Loucy (cell line): ENCODE results near the gene PRPF38A.
A peak's percentile ranks its signal among the peaks of the same experiment; 100 is the strongest.

ENCODE experiments used
- H2AFZ ChIP-seq: fragments of 200-600 bp; sonication (generic); 2 replicates; pipeline ENCODE4 v1.6.0; 2016; ENCODE audit warnings: antibody characterized with exemption, mild to moderate bottlenecking, low read length, moderate library complexity
- H3F3A ChIP-seq: fragments of 200-600 bp; 2 replicates; pipeline ENCODE4 v1.6.0; 2016; ENCODE audit warnings: antibody characterized with exemption, low read depth, mild to moderate bottlenecking
- H3K27me3 ChIP-seq: fragments of 200-600 bp; sonication (generic); 2 replicates; pipeline ENCODE4 v1.6.1; 2014; ENCODE audit warnings: low read length, mild to moderate bottlenecking; ENCODE audit not compliant: insufficient read depth, poor library complexity, severe bottlenecking
- H3K36me3 ChIP-seq: fragments of 200-600 bp; sonication (generic); 2 replicates; pipeline ENCODE4 v1.6.1; 2016; ENCODE audit warnings: low read length; ENCODE audit not compliant: insufficient read depth
- H3K4me1 ChIP-seq: fragments of 200-600 bp; sonication (generic); 2 replicates; pipeline ENCODE4 v1.5.1; 2014; ENCODE audit warnings: low read length, mild to moderate bottlenecking; ENCODE audit not compliant: insufficient read depth, poor library complexity, severe bottlenecking
- H3K4me2 ChIP-seq: fragments of 200-600 bp; sonication (generic); 2 replicates; pipeline ENCODE4 v1.6.0; 2014; ENCODE audit warnings: antibody characterized with exemption, low read length, low read depth, mild to moderate bottlenecking; ENCODE audit not compliant: poor library complexity, severe bottlenecking
- H3K4me3 ChIP-seq: fragments of 200-600 bp; sonication (generic); 2 replicates; pipeline ENCODE4 v1.5.1; 2014; ENCODE audit warnings: low read length, mild to moderate bottlenecking, mixed read lengths; ENCODE audit not compliant: poor library complexity, severe bottlenecking
- H3K79me2 ChIP-seq: fragments of 200-600 bp; sonication (generic); 2 replicates; pipeline ENCODE4 v1.6.1; 2014; ENCODE audit warnings: low read length; ENCODE audit not compliant: insufficient read depth
- H3K9ac ChIP-seq: fragments of 200-600 bp; sonication (generic); 2 replicates; pipeline ENCODE4 v1.6.0; 2014; ENCODE audit warnings: mild to moderate bottlenecking, low read depth, low read length, moderate library complexity; ENCODE audit not compliant: poor library complexity, severe bottlenecking
- H3K9me2 ChIP-seq: fragments of 200-600 bp; sonication (generic); replicated peaks from 2 replicates; pipeline ENCODE4 v1.6.1; 2016; ENCODE audit warnings: low read depth, low read length, mixed read lengths
- H3K9me3 ChIP-seq: fragments of 200-600 bp; sonication (generic); 2 replicates; pipeline ENCODE4 v1.6.1; 2014; ENCODE audit warnings: mild to moderate bottlenecking, antibody characterized with exemption, low read length, low read depth; ENCODE audit not compliant: insufficient read depth
- H4K20me1 ChIP-seq: fragments of 200-600 bp; sonication (generic); 2 replicates; pipeline ENCODE4 v1.6.0; 2014; ENCODE audit warnings: antibody characterized with exemption, low read length, mild to moderate bottlenecking; ENCODE audit not compliant: insufficient read depth, poor library complexity, severe bottlenecking
- CTCF ChIP-seq: fragments of 200-600 bp; sonication (generic); conservative IDR thresholded peaks from 2 replicates; pipeline ENCODE4 v1.5.1; 2014; ENCODE audit warnings: mild to moderate bottlenecking, antibody characterized with exemption, low read length
- EZH2phosphoT487 ChIP-seq: fragments of 200-600 bp; IDR thresholded peaks from 2 replicates; pipeline ENCODE4 v1.6.1; 2018; ENCODE audit warnings: antibody characterized with exemption, mild to moderate bottlenecking, moderate library complexity, borderline replicate concordance

Gene PRPF38A

GRCh38 chr1:52420713-52421112 is 16.3 kb downstream of the PRPF38A start:
- H2AFZ ChIP-seq, result no peak overlapping the region
- no peak for TF ChIP-seq CTCF
- TF ChIP-seq EZH2phosphoT487, result no peak
- H3K9ac ChIP-seq, result no peak overlapping the region
- no peaks in the 10 kb centered on the region for H3K27me3 ChIP-seq
- peaks cover 36% of the 10 kb centered on the region for H3K36me3 ChIP-seq
- H3K4me1 ChIP-seq, result peaks cover 74% of the 10 kb centered on the region
- peaks cover 15% of the 10 kb centered on the region for H3K79me2 ChIP-seq
- H3K4me3 ChIP-seq, result no peak overlapping the region
- H3K9me3 ChIP-seq, result no peaks in the 10 kb centered on the region
- H3K4me2 ChIP-seq, result peak overlapping the region; percentile 40
- peaks cover 30% of the 10 kb centered on the region for H3F3A ChIP-seq
- no peaks in the 10 kb centered on the region for H3K9me2 ChIP-seq
- no peaks in the 10 kb centered on the region for H4K20me1 ChIP-seq

DNA sequence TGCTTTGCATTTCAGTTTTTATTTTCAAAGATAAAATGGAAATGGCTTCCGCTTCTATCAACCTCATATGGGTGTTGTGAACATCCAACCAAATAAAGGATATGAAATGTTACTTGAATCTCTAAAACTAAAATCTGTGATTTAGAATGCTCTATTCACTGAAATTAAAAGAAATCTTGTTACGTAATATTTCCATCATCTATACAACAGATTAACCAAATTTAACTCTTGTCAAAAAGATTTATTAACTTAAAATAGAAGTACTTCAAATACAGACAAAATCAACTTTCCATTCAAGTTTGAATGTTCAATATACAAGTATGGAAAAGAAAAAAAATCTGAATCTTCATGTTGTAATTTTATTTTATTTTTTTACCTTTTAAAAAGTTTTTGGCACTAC is 18.7 kb downstream of the PRPF38A start:
- peaks cover 30% of the 10 kb centered on the region for H3F3A ChIP-seq
- TF ChIP-seq CTCF (no peak), EZH2phosphoT487 (no peak)

DNA sequence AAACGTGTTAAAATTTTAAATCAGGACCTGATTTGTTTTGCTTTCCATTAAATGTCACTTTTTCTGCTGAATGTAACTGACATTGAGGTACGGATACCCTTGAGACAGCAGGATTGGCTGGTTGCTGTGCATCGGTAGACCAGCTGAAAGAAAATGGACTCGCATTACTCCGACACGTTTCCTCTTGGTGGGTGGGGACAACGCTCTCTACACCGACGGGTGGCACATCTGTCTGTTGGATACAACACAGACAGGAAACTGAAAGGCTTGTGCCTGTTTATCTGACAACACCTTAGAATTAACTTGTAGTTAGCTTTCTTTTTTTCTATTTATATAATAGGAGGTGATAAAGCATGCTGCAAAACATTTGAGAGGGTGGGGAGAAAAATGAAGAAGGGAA is 19.4 kb downstream of the PRPF38A start:
- Histone ChIP-seq H3K9ac (peak overlapping the region; percentile 76), H3K4me2 (peak overlapping the region; percentile 88), H3K79me2 (peaks cover 11% of the 10 kb centered on the region), H3K4me3 (peak overlapping the region; percentile 68), H3K9me3 (no peaks in the 10 kb centered on the region), H3K36me3 (peaks cover 13% of the 10 kb centered on the region; the same call in 1 of the 2 replicates), H3F3A (peaks cover 26% of the 10 kb centered on the region), H3K4me1 (peaks cover 70% of the 10 kb centered on the region), H3K9me2 (no peaks in the 10 kb centered on the region), H4K20me1 (no peaks in the 10 kb centered on the region), H3K27me3 (no peaks in the 10 kb centered on the region), H2AFZ (no peak overlapping the region)
- TF ChIP-seq EZH2phosphoT487, result no peak
- no peak for TF ChIP-seq CTCF

More for the DNA sequence above, 18.7 kb downstream of the PRPF38A start:
- peak overlapping the region; percentile 76 for H3K9ac ChIP-seq
- H3K36me3 ChIP-seq, result peaks cover 20% of the 10 kb centered on the region
- H3K27me3 ChIP-seq, result no peaks in the 10 kb centered on the region
- peak overlapping the region; percentile 68 for H3K4me3 ChIP-seq
- peaks cover 77% of the 10 kb centered on the region for H3K4me1 ChIP-seq
- H3K4me2 ChIP-seq, result peak overlapping the region; percentile 88
- H4K20me1 ChIP-seq, result no peaks in the 10 kb centered on the region
- no peak overlapping the region for H2AFZ ChIP-seq
- no peaks in the 10 kb centered on the region for H3K9me2 ChIP-seq
- no peaks in the 10 kb centered on the region for H3K9me3 ChIP-seq
- H3K79me2 ChIP-seq, result peaks cover 11% of the 10 kb centered on the region
